HG02884 (cell line): Measurements from ENCODE around the gene COPB2.
"Not testable (repeated sequence)": the region's sequence is repeated elsewhere in the genome, so short reads cannot be mapped to it uniquely, and the experiment has no call there.

ENCODE experiments used
- ATAC-seq: cut with Tn5 transposase; IDR thresholded peaks from one replicate; pipeline ENCODE4 v1.9.1; 2021; ENCODE audit warnings: mild to moderate bottlenecking, moderate library complexity; ENCODE audit not compliant: unreplicated experiment

The COPB2 gene

DNA sequence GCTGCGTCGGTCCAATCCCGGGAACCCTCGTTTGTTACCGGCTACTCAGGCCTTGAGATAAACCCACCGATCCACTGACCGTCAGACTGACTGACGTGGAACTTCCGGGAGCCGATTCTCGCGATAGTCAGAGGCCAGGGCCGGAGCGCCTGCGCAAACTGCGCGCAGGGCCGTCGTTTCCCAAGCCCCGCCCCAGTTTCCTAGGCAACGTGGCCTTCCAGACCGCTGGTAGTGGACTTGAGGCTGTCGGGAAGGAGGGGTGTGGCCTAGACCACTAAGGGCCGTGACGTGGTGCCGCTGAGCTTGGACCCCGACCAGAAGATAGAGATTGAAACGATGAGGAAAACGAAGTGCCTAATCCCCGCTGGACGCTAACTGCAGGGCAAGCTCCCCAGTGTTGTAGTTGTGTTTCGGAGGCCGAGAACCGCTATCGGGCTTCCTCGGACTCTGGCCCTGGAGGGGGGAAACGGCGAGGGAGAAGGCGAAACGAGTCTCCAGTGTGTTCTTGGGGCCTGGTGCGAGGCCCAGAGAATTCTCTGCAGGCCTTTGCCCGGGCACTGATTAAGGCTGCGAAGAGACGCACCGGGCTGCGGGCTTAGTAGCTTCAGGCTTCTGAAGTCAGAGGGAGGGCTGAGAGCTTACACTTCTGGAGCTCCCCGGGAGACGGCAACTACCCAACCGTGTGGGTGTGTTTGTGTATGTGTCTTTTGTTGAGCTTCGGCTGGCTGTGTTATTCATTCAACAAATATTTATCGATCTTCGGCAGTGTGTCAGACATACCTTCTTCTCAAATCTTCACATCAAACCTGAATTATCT is at the start of gene COPB2:
Gene COPB2, minus strand, starts transcription at position 96 of the 817 bp plus-strand sequence. CDS start 97 bp downstream, outside the sequence.
- peak; percentile 95 for ATAC-seq

DNA sequence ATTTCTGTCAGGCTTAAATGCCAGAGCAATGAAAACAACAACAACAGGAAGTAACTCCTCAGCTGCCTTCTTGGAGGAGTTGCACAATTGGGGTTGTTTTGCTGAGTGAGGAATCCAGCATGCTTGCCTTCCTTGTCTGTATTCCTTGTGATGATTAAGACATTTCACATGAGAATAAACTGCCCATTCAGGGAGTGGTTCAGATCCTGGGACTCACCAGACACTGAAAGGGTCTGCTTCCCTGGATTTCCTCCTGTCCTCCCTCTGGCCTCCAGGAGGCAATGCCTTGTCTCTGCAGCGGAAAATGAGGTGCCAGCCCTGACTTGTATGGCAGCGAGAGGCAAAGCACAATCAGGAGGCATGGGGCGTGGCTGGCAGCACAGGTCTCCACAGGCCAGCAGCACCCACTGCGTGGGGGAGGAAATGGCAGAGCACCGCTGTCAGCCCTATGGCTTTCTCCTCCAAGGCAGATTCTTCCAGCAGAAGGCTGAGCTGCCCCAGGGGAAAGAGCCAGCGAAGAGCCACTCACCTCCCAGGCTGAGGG is 45.4 kb upstream of the COPB2 start:
- ATAC-seq = no peak

DNA sequence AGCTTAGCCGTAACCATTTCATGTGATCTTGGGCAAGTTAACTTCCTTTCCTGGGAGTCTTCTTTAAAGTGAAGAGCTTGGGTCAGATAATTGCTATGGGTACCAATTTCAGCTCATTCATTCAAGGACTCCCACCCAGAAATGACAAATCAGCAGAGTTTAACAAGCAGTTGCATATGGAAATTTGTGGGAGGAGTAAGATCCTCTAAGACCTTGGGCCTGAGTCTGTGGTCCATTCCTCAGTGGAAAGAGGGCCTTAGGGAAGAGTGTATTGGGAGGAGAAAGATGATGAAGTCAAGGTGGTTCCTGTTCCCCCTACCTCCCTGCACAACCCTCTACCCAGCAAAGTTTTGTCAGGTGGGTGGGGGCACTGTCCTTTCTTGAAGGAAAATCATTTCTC is 44.8 kb upstream of the COPB2 start:
- no peak for ATAC-seq

DNA sequence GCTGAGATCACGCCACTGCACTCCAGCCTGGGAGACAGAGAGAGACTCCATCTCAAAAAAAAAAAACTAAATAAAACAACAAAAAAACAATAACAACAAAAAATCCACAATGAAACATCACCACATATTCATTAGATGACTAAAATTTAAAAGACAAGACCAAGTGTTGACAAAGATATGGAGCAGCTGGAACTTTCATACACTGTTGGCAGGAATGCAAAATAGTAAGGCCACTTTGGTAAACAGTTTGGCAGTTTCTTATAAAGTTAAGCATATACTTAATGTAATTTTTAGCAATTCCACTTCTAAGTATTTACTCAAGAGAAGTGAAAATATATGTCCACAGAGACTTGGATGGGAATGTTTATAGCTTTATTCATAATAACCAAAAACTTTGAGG is 43.6 kb upstream of the COPB2 start:
- ATAC-seq = no peak

DNA sequence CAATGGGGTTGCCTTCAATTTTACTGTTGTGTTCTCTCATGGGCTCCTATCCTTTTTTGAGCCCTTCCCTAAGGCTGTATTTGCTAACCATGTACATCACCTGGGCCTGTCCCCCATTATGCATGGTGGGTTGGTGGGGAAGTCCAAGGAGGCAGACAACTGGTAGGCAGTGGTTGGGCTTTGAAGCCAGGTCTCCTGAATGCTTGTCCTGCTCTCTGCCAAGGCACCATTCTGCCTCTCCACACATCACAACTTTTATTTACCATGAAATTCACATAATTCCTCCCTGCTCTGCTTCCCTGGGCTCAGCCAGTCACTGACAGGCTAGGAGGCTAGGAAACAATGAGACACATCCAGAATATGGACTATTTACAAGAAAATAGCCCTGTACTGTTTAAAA is 41.0 kb upstream of the COPB2 start:
- no peak for ATAC-seq

DNA sequence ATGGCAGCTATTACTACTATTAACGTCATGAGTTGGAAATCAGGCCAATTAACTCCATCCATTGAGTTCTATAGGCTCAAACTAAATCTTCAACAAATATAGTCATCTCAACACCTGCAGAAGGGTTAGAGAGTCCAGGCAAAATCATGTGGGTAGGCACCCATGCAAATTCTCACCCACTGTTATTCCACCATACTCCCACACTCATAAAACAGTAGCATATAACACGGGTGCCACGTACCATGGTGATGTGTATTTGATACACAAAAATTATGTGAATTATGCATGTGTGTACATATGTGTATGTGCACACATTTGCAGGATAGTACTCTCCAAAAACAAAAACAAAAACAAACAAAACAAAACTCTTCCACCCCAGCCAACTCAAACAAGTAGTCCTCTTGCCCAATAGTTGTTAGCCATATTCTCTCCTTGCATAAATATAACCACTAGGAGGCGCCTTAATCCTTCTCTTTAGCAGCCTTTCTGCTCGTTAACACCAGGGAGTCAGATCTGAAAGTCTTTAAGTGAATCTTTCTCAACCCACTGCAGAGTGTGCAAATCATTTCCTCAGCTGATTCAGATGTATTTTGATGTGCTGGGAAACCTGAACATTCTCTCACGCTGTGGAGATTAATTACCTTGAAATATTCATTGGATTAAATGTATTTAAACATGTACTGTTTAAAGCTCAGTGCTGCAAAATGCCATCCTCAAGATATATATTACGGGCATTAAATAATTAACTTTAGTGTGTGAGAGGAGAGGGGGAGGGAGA is 38.0 kb upstream of the COPB2 start:
- ATAC-seq = peak; percentile 92

DNA sequence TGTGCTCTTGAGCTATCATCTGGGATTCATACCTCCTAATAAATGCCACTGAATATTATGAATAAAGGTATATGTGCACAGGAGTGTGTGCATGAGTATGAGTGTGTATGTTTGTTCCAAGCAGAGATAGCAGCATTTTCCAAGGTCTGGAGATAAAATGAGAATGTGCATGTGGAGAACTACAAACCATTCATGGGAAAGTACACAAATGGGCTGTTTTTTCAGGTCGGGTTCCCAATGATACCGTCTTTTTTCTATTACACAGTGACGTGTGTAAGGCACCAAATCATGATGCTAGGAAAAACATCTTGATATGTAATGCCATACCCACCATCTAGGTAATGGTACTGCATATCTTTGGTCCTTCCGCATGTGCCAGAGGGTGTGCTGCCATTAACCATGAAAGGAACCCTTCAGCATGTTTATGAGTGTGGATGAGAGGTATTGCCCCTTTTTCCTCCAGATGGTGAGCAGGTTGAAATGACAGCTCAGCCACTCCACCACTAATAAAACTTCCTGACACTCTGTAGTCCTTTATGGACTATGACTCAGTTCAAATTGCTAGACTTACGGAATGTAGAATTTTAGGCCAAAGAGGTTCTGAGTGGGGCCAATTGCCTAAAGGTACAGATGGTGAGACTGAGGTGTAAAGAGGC is 36.4 kb upstream of the COPB2 start:
- no peak for ATAC-seq

DNA sequence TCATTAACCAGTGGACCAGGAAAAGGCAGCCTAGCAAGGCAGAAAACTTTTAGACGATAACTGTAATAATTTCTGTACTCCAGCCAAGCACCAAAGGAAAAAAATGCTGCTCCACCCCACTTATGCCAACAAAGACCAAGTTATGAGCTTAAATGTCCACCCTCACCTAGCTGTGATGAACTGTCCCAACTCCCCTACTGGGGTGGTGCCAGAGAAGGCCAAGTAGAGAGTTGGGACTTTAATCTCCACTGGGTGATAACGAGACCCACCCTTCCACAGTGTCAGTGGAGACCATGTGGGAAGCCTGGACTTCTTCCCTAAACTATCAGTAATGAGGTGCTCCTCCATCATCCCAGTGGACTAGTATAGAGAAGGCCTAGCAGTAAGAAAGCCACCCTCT is 33.8 kb upstream of the COPB2 start:
- no peak for ATAC-seq

DNA sequence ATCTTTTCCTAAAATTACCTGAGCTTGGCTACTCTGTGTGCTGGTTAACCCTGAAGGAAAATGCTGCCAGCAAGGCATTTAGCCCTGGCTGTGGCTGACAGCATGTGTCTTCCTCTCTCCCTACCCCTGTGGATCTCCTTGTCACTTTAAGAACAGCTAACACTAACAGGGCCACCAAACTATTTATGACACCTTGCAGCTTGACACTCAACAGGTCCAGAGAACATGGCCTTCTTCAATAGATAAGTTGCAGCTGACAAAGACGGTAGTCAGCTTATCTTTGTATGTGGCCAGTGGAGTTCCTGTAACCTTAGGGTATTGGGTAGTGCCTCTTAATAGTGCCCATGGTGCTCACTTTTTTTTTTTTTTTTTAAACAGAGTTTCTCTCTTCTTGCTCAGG is 32.0 kb upstream of the COPB2 start:
- no peak for ATAC-seq

DNA sequence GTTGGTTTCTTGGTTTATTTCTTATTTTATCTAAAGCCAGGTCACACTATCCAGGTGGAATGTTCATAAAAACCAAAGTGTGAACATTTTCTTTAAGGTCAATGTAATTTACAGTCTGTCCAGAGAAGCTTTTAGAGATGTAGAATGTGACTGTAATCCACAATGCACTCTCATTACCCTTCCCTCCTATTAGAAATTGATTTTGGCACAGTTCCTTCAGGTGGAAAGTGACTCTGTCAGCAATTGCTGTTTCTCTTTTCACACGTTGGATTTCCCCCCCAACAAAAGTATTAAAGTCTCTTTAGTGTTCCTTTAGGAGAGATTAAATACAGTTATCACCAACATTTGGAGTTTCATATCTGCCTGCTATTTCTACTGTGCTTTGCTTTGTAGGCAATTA is 31.6 kb upstream of the COPB2 start:
- no peak for ATAC-seq

DNA sequence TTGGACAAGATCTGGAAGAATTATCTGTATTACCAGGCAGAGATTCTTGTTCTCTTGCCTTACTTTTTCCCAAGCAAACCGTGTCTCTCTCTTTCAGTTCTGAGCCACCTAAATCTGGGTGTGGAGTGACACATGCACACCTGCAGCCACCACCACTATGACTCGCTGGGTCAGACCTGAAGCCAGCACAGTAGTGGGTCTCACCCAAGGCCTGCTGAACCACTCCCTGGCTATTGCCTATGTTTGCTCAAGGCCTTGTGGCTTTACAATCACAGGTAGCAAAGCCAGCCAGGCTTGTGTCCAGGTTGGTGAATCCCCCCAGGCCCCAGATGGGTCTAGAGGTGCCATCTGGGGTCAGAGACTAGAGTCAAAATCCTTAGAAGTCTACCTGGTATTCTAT is 28.7 kb upstream of the COPB2 start:
- no peak for ATAC-seq

DNA sequence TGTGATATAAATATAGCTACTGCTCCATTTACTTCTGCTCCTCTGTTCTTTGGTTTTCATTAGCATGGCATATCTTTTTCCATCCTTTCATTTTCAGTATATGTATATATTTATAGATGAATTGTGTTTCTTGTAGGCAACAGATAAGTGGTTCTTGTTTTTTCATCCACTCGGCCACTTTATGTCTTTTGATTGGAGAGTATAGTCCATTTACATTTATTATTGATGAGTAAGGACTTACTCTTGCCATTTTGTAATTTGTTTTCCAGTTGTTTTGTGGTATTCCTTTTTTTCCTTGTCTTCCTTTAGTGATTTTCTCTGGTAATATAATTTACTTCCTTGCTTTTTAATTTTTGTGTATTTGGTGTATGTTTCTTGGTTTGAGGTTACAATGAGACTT is 26.8 kb upstream of the COPB2 start:
- no peak for ATAC-seq

DNA sequence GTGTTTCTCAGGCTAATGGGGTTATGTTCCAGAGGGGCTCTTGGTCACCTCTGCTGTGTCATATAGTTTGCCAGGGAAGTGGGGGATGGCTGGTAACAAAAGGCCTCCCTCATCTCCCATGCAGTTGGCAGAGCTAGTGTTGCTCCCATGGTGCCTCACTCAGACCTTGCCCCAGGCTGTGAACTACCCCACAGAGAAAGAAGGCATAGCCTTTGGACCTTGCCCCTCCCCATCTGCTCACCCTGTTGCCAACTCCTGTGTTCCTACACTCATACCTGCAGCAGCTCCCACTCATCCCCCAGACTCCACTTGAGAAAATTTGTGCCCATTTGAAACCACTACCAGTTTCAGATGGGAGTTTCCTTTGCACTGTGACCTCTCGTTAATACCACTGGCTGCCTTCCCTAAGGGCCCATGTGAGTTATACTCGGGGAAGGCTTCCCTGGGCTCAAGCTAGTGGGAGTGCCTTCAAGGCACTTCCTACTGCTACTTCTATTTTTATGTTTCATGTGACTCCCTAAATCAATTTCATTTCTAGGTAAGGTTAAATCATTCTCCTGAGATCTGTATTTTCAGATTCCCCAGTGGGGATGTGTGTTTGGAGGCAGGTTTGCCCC is 25.3 kb upstream of the COPB2 start:
- ATAC-seq = no peak

DNA sequence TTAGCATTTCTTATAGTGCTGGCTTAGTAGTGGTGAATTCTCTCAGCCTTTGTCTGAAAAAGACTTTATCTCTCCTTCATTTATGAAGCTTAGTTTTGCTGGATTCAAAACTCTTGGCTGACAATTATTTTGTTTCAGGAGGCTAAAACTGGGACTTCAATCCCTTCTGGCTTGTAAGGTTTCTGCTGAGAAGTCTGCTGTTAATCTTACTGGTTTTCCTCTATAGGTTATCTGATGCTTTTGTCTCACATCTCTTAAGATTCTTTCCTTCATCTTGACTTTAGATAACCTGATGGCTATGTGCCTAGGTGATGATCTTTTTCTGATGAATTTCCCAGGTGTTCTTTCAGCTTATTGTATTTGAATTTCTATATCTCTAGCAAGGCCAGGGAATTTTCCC is 23.4 kb upstream of the COPB2 start:
- not testable (repeated sequence) for ATAC-seq

DNA sequence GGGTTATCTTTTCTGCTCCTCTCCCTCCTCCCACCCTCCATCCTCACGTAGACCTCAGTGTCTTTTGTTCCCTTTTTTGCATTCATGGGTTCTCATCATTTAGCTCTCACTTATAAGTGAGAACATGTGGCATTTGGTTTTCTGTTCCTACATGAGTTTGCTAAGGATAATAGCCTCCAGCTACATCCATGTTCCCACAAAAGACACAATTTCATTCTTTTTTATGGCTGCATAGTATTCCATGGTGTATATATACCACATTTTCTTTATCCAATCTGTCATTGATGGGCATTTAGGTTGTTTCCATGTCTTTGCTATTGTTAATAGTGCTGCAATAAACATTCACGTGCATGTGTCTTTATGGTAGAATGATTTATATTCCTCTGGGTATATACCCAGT is 11.7 kb upstream of the COPB2 start:
- not testable (repeated sequence) for ATAC-seq

DNA sequence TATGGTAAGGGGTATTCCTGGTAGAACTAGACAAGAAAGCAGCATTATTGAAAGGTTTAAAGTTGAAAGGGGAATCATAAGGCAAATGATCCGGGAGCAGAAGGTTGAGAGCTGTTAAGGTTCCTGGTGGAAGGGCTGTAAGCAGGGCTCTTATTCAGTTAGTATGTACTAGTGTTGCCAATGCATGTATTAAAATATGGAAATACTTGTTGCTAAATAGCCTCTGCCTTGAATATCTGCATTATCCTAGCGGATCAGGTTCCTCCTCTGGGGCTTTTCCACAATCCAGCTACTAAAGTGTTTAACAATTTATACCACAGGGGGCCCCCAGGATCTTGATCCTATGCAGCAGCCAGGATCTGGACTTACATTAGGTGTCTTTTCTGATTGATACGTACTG is 7.3 kb upstream of the COPB2 start:
- no peak for ATAC-seq

DNA sequence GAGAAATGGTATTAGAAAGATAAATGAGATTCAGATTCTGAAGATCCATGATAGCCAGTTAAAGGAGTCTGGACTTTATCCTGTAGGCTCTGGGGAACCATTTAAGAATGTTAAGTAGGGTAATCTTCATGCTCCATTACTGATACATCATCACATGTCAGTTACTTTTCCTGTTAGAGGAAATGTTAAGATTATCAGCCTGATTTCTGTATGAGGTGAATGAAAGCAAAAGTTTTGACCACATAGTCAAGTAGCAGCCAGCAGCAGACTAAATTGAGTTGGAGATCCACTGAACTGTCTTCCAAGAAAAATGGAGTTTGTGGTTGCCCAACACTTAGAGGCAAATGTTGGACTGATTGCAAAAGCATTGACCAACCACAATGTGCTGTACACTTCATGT is 4.7 kb upstream of the COPB2 start:
- no peak for ATAC-seq

DNA sequence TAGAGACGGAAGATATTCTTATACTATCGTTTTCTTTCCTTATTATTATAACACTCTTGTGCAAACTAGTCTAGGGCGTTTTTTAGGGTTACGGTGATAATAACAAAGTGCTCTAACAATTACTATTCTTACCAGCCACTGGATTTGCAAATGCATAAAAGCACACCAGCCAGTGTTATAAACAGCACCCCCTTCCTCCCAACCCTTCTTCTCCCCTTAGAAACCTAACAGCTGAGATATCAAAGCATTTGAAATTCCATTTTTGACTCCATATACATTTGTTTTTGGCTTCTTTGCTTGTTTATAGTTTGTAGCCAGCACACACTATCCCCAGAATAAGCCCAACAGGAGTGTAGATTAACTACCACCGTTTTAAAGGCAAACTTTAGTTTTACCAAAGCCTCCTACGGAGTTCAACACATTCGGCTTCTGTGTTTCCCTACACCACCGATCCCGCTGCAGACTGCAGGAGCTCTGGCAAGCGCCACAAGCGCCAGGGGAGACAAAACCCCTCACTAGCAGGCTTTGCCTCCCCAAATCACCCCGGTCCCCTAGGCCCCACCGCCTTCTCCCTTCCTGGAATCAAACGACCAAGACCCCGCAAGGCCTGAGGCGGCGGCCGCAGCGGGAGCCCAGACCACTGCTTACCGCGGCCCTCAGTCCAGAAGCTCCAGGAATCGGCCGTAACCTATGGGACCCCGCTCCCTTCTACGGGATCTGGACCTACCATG is 461 bp downstream of the COPB2 start:
- ATAC-seq = peak; percentile 16

DNA sequence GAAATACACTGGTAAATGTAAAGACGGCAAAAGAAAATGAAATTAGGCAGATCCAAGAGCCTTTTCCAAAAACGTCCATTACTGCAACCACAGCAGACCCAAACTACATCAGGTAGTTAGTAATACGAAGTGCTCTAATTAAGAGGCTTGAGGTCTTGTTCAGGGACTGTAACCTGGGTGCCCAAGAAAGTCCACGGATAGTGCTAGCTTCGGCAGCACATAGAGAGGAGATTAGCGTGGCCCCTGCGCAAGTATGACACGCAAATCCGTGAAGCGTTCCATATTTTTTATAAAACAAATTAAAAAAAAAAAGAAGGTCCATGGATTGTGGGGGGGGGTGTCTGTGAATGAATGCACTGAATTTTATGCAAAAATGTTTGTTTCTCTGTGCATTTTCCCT is 1.4 kb downstream of the COPB2 start:
- no peak for ATAC-seq

DNA sequence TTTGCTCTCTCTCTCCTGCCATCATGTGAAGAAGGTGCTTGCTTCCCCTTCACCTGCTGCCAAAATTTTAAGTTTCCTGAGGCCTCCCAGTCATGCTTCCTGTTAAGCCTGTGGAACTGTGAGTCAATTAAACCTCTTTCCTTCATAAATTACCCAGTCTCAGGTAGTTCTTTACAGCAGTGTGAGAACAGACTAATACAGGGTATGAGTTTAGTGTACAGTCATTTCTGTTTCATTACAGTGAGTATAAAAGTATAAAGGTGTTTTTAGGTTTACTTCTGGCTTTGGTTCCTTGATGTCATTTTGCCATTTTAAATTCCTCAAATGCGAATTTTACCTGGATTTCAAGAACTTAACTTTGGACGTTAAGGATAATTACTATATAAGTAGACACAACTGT is 7.2 kb downstream of the COPB2 start:
- ATAC-seq = not testable (repeated sequence)
